Uterus (tissue), 2 donors: Measurements from ENCODE around the gene HSD3B2.

Source experiments
- CTCF ChIP-seq, 4 experiments: fragments of 200-600 bp in 2 of 4; fragments of 450-650 bp in 2 of 4; sonication (generic) in 2 of 4; IDR thresholded peaks; one replicate each; pipeline ENCODE4 v1.5.1; 2016 to 2019; ENCODE audit warnings: antibody characterized with exemption in 4 of 4, mild to moderate bottlenecking in 2 of 4, moderate library complexity in 1 of 4
- POLR2A ChIP-seq, 2 donors: fragments of 450-650 bp; IDR thresholded peaks; one replicate each; pipeline ENCODE4 v1.6.1; 2016; ENCODE audit warnings: antibody characterized with exemption in 2 of 2, mild to moderate bottlenecking in 1 of 2, moderate library complexity in 1 of 2

DNA sequence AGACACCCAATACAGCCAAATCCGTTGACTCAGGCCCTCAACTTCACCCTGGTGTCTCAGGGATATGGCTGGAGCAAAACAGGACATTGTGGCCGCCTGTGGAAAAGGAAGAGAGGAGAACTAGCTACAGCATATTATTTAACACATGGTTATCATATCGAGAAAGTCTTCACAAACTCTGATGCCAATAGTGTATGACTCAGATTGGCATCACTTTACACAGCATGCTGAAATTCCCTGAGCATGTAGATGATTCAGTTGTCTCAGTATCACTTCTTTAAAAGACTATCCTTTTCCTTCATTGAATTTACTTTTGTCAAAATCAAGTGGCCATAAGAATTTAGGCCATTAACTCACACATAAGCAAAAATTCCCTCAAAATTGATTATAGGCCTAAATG lies 20.1 kb downstream of the HSD3B2 start:
- TF ChIP-seq POLR2A (IDR thresholded peaks at IDR 0.05), result no peak
- no peak for TF ChIP-seq CTCF (IDR thresholded peaks at IDR 0.05)
